Retina (tissue), 1 donor: ENCODE measurements around the gene CLHC1.
"Not testable (repeated sequence)": the region's sequence is repeated elsewhere in the genome, so short reads cannot be mapped to it uniquely, and the experiment has no call there.

ENCODE experiments used
- DNase-seq: peaks from one replicate; pipeline ENCODE4 v3.0.0-alpha.2; 2016

CLHC1 gene

DNA sequence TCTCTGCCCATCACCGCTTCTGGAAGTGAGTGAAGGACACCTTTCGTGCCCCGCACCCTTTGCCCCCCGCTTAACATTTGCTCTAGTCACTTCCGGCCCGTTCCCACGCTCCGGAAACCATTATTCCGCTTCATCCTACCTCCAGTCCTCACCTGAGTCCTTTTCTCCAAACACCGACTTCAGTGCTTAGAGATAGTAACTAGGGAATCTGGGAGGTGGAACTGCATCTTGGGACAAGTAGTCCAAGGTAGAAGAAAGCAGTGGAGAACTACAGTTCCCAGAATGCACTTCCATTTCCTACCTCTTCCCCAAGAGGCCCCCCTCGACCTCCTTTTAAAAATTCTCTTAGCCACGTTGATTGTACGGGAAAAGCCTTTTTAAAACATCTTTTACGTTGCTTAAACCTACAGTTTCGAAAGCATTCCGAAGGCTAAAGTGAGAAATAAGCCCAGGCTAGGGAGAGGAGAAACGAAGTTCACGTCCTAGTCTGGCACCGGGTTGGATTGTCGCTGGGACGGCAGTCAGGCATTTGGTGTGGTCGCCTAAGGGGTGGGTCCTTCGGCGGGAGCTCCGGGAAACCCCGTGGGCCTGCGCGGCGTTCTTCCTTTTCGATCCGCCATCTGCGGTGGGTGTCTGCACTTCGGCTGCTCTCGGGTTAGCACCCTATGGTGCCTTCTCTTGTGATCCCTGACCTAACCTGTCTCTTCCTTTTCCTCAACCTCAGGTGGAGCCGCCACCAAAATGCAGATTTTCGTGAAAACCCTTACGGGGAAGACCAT lies at the start of gene CLHC1, which contains the start of gene RPS27A:
CLHC1 (minus strand) TSS at position 210 of the 779 bp plus-strand sequence. CDS start 9,882 bp downstream, outside the sequence.
RPS27A (plus strand) TSS at position 605 of the 779 bp plus-strand sequence; CDS start at position 742, 137 bp downstream.
- DNase-seq = peak; percentile 99

DNA sequence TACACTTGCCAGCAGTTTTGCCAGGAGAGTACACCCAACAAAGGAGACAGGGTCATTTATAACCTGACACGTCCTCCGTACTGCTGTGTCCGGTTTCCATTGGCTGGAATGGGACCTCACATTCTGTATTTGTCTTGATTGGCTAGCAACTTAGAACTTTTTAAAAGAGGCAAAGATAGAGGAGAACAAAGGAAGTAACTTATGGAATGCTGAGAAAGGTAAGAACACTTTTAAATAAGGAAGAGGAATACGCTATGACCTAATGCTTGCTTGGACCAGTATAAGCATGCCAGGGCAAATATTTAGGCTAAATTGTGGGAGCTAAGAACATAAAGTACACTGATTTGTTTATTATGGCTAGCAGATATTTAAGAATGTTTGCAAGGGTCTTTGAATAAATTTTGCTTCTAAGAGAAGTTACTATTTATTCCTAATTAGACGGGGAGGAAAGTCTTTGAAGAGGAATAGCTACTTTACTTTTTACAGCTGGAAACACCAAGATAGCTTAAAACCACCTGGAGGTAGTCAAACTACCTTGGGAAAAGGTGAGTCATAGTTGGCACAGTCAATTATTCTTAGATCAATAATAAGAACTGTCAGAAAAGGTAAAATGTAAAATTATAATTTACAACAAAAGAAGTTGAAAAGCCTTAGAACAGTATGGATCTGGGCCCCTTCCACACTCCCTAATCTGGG lies 48.9 kb upstream of the CLHC1 start:
- DNase-seq = not testable (repeated sequence)

DNA sequence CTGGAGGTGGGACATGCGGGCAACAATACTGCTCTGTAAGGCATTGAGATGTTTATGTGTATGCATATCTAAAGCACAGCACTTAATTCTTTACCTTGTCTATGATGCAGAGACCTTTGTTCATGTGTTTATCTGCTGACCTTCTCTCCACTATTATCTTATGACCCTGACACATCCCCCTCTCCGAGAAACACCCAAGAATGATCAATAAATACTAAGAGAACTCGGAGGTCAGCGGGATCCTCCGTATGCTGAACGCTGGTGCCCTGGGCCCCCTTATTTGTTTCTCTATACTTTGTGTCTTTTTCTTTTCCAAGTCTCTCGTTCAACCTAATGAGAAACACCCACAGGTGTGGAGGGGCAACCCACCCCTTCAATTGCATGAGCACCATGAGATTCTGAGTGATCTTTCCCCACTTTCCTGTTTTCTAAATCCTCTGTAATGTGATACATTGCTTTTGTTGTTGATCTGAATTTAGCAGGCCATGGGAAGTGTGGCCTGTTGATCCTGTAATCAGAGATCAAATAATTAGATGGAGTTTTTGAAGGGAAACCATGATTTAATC lies 47.8 kb upstream of the CLHC1 start:
- DNase-seq = not testable (repeated sequence)

DNA sequence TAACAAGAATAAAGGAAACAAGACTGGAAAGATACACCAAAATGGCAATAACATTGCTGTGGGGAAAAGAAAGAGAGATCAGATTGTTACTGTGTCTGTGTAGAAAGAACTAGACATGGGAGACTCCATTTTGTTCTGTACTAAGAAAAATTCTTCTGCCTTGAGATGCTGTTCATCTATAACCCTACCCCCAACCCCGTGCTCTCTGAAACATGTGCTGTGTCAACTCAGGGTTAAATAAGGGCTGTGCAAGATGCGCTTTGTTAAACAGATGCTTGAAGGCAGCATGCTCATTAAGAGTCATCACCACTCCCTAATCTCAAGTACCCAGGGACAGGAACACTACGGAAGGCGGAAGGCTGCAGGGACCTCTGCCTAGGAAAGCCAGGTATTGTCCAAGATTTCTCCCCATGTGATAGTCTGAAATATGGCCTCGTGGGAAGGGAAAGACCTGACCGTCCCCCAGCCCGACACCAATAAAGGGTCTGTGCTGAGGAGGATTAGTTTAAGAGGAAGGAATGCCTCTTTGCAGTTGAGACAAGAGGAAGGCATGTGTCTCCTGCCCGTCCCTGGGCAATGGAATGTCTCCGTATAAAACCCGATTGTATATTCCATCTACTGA lies 47.2 kb upstream of the CLHC1 start:
- peak; percentile 29 for DNase-seq

DNA sequence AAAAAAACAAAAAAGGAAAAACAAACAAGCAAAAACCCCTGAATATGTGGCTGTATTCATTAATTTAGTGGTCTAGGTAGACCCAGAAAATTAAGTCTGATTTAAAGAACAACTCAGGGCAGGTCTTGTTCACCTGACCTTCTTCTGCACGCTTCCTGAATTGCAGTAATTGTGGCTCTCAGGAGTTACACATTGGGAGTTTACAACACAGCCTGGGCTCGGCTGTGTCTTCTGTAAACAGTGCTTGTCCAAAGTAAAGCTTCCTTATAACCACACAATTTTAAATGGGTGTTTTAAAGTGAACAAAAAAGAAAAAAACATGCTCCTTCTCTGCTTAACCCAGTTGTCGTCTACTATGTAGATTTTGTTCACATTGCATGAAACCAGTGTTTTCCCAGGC lies 45.2 kb upstream of the CLHC1 start:
- no peak for DNase-seq

DNA sequence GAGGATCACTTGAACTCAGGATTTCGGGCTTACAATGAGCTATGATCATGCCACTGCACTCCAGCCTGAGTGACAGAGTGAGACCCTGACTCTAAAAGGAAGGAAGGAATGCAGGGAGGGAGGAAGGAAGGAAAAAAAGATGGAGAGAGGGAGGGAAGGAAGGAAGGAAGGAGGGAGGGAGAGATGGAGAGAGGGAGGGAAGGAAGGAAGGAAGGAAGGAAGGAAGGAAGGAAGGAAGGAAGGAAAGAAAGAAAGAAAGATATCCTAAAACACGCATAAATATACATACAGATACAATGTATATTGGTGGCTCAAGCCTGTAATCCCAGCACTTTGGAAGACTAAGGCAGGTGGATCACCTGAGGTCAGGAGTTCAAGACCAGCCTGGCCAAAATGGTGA lies 42.3 kb upstream of the CLHC1 start:
- DNase-seq = not testable (repeated sequence)

DNA sequence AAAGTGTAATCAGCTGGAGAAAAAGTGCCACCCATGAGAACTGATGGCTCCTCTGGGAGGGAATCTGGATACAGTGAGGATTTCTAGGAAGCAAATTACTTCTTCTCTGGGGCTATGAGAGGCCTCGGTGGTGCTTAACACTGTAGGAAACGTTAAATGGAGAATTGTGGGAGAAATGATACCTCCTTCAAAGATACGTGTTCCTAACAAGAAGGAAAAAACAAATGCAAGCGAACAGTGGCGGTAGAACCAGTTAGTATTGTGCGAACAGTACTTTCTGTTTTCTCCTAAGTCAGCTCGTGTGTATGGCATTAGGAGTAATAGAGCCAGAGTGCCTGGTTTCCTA lies 37.5 kb upstream of the CLHC1 start:
- DNase-seq = no peak

DNA sequence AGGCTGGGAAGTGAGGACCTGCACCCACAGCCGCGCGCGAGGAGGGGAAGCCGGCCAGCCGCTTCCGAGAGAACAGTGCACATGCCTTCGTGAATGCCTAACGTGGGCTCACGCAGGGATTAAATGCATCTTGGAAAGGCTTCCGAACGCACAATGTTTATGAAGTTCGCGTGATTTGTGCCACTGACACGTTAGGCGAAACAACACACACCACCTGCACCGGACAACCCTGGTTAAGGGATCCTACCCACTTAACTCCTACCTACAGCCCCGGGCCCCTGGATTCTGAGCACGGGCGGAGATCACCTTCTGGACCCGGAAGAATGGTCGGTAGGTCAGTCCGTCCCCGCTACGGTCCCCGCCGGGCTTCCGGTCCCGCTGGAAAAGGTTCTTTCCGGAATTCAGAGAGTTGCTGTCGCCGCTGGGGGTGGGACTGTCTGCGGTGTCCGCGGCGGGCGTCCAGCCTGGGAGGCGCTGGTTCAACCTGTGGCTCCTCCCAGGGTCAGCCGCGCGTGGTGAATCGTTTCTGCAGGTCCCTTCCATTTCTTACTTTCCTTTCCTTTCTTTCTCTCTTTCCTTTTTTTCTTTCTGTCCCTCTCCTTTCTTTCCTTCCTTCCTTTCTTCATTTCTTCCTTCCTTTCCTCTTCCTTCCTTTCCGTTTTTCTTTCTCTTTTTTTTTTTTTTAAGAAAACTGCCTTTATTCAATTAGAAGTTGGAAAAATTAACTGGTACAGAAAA lies 37.0 kb upstream of the CLHC1 start, which contains the start of gene MTIF2:
MTIF2 (minus strand) TSS at position 325 of the 738 bp plus-strand sequence. CDS start 5,373 bp downstream, outside the sequence.
- DNase-seq = peak; percentile 95

DNA sequence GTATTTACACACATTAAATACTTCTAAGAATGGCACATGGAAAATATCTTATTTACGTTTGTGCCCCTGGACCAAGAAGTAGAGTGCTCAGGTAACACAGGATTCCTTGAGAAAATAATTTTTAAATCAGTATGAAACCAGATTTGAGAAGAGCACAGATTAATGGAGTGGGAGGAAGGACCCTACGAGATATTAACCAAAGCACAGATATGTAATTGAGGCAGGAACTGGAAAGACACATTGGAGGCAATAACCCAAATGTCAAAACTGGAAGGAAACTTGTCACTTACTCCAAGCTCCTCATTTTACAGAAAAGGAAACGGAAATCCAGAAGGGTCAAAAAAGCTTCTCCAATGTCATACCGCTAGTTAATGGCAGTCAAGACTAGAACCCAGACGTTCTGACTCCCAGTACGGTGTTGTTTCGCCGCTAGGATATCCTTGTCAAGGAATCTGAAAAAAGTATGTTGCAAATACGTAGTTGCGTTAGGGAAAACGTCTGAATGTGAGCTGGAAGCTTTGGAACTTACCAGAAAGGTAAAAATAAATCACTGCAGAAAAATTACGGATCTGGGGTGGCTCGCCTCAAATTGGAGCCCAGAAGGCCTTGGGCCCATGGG lies 36.3 kb upstream of the CLHC1 start:
- DNase-seq = no peak

DNA sequence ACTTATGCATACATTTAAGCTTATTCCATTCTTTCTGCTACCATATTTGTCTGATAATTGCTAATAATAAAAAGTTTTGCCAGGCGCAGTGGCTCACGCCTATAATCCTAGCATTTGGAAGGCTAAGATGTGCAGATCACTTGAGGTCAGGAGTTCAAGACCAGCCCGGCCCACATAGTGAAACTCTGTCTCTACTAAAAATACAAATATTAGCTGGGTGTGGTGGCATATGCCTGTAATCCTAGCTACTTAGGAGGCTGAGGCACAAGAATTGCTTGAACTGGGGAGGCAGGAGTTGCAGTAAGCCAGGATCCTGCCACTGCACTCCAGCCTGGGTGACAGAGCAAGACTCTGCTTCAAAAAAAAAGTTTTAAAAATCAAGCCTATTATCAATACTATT lies 27.5 kb upstream of the CLHC1 start:
- DNase-seq = not testable (repeated sequence)

DNA sequence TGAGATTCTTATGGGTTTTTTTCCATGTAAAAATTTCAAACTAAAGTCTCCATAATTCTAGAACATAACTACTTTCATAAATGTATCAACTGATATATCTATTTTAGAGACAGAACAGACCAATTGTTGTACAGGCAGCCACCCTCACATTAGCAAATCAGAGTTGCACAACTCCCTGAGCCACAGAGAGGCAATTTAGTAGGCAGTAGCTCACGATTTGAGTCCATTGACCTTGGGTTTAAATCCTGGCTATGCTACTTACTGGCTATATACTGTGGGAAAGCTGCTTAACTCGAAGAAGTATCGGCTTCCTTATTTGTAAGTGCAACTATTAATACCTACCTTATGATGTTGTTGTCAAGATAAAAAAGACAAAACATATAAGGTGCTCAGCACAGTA lies 20.7 kb upstream of the CLHC1 start:
- no peak for DNase-seq

DNA sequence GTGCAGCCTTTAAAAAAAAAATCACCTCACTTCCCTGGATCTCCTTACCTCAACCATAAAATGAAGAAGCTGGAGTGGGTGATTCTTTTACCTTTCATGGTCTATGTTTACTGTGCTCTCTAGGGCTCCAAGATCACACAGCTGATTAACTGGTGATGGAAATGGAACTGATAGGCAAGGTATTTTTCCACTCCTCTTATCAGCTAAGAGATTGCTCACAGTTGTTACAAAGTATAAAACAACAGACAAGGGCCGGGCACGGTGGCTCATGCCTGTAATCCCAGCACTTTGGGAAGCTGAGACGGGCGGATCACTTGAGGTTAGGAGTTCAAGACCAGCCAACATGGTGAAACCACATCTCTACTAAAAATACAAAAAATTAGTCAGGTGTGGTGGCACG lies 14.9 kb upstream of the CLHC1 start:
- DNase-seq = no peak

DNA sequence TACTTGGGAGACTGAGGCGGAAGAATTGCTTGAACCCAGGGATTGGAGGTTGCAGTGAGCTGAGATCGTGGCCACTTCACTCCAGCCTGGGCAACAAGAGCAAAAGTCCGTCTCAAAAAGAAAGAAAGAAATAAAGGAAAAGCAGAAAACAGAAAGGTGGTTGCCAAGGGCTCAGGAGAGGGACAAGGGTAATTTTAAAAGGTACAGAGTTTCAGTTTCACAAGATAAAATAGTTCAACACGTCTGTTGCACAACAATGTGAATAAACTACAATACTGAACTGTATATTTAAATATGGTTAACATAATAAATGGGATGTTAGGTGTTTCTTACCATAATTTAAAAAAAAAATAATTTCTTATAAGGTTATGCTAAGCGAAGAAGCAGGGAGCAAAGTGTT lies 13.3 kb upstream of the CLHC1 start:
- no peak for DNase-seq

DNA sequence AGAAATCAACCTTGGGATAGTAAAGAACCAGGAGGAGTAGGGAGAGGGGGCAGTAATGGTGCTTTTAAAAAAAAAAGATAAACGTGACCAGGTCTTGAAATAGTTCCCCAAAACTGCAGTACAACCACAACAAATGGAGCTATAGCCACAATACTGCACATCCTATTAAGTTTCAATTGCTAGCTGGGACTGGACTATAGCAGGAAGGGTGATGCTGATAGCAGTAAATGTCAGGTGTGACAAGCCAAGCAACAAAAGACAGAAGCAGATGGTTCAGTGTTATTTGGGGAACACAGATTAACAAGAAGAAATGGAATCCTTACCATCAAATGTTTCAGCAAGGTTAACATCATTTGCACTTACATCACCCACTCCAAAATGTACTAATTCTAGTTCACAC lies 10.5 kb upstream of the CLHC1 start:
- no peak for DNase-seq

DNA sequence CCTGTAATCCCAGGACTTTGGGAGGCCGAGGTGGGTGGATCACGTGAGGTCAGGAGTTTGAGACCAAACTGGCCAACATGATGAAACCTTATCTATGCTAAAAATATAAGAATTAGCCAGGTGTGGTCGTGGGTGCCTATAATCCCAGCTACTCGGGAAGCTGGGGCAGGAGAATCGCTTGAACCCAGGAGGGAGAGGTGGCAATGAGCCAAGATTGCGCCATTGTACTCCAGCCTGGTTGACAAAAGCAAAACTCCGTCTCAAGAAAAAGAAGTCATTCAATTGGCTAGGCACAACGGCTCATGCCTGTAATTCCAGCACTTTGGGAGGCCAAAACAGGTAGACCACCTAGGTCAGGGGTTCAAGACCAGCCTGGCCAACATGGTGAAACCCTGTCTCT lies 9.5 kb upstream of the CLHC1 start:
- DNase-seq = not testable (repeated sequence)

DNA sequence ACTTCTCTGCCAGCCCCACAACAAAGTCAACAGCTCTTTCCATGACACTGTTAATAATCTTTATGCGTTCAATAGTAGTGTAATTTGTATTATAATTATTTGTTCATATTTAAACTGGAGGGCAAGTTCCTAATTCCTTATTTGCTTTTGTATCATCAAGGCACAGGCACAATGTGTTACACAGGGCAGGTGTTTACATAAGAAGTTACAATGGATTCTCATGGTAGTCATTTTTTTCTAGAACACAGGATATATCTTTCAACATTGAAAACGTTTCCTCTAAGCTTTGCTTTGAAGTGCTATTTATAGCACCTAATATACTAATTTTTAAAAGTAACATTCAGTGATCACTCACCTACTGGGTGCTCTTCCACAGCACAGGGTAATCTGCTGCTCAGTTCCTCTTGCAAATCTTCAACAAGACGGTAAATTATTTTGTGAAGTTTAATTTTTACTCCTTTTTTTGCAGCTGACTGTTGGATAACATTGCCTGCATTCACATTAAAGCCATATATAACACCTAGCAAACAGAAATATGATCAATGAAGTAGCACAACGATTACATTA lies 7.6 kb upstream of the CLHC1 start:
- no peak for DNase-seq

DNA sequence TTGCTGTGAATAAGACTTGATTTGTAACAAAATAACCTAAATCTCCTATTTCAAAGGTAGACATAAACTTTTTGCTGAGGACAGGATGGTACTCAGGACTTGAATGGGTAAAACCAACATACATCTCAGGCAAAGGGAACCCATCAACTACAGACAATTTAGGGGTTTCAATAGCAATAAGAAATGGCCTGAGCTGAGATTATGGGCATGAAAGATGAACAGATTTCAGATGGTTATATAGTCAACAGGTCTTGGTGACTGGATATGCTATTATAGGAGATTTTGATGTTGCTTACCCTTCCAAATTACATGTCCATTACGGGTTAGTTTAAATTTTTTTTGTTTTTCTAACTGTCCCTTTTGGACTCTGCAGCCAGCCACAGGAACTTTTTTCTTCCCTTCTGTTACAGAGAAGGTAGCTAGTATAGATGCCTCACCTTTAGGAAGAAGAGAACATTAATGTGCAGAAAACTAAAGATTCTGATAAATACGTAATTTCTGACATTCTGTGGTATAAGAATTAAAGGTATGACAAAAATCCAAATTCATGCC lies 5.0 kb upstream of the CLHC1 start:
- no peak for DNase-seq

DNA sequence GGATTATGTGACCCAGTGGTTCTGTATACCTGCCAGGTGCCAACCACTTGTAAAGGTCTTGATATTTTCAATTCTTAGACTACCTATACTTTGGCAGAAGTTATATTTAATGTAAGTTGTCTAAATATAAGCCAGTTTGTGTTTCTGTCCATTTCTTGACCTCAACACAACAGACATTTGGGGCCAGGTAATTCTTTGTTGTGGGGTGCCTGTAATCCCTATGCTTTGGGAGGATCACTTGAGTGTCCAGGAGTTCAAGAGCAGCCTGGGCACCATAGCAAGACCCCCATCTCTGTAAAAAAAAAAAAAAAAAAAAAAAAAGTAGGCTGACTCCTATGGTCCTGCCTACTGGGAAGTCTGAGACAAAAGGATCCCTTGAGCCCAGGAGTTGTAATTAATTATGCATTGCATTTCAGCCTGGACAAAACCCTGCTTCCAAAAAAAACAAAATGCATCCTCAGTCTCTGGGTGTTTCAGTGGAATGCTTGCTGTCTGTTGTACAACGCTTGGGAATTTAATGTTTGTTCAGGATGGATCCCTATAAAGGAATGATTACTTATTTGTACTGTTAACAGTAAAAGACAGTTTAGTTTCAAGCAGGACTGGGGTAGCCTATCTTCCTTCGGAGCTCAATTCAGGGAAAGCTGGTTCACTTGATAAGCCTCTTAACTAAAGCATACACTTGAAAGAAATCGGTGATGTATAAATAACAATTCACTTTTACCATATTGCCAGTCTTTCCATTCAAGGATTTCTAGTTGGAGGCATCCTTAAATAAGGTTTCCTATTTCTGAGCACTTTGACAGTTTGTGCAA lies 3.8 kb upstream of the CLHC1 start:
- no peak for DNase-seq

DNA sequence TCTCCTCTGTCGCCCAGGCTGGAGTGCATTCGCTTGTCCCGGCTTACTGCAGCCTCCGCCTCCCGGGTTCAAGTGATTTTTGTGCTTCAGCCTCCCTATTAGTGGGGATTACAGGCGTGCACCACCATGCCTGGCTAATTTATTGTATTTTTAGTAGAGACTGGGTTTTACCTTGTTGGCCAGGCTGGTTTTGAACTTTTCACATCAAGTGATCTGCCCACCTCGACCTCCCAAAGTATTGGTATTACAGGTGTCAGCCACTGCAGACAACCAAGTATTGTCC lies 1.5 kb upstream of the CLHC1 start:
- DNase-seq = no peak

DNA sequence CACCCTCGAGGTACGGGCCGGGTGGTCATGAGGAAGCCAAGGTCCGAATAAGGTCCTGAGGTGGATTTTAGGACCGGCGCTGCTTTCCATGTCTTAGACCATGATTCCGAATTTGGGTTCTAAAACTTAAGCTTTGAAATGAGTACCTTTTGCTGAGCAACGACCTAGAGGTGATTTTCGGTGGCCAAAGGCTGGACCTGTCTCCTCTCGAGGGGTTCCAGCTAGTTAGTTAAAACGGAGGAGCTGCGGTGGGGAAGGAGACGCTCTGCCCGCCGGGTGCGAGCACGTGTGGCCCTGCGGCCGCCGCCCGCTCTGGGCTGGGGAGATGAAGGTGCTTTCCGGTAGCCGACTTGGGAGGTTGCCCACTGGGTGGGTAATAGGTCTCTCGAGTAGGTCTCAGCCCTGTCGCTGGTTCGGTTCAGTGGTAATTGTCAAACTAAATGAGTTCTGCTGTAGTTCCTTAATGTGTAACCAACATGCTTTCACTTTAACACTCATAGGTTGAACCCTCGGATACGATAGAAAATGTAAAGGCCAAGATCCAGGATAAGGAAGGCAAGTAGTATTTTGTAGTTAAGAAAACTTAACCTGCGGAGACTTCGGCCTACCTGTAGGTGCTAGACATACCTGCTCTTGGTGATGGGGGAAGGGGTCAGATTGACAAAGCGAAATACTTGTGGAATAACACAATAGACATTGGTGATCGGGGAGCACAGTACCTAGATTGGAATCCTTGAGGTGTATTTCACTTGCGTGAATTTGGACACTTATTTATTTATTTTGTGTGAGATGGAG lies 967 bp upstream of the CLHC1 start:
- DNase-seq = no peak
